H9 (cell line): ENCODE results near the gene DUSP6. TPM values are rescaled to one million over a fixed set of nuclear protein-coding genes. Genes with fewer than 3 reads are reported as not detected.

ENCODE experiments used
- DNase-seq: peaks from one replicate; pipeline ENCODE4 v3.0.0-alpha.2; 2017
- H2AFZ ChIP-seq: one replicate; pipeline ENCODE4 v1.6.1; 2013; ENCODE audit warnings: mild to moderate bottlenecking, low read length, control low read depth, moderate library complexity
- H2AK5ac ChIP-seq: 2 replicates; pipeline ENCODE4 v1.6.1; 2013; ENCODE audit warnings: low read length, control low read depth, mixed read lengths; ENCODE audit not compliant: insufficient read length
- H2BK120ac ChIP-seq: one replicate; pipeline ENCODE4 v1.6.1; 2013; ENCODE audit warnings: low read depth, mild to moderate bottlenecking, low read length, control low read depth, inconsistent platforms; ENCODE audit not compliant: poor library complexity, severe bottlenecking
- H2BK12ac ChIP-seq: 2 replicates; pipeline ENCODE4 v1.6.1; 2013; ENCODE audit warnings: low read length, control low read depth, mixed read lengths, low read depth; ENCODE audit not compliant: insufficient read length
- H2BK15ac ChIP-seq: 2 replicates; pipeline ENCODE4 v1.6.1; 2013; ENCODE audit warnings: low read depth, low read length, control low read depth
- H2BK20ac ChIP-seq: one replicate; pipeline ENCODE4 v1.6.1; 2013; ENCODE audit warnings: low read depth, mild to moderate bottlenecking, low read length, control low read depth, inconsistent platforms; ENCODE audit not compliant: poor library complexity, severe bottlenecking
- H2BK5ac ChIP-seq: 2 replicates; pipeline ENCODE4 v1.6.1; 2013; ENCODE audit warnings: low read length, control low read depth, mixed read lengths; ENCODE audit not compliant: insufficient read length
- H3K14ac ChIP-seq: 2 replicates; pipeline ENCODE4 v1.6.1; 2013; ENCODE audit warnings: low read length, control low read depth; ENCODE audit not compliant: insufficient read depth
- H3K18ac ChIP-seq: 2 replicates; pipeline ENCODE4 v1.6.1; 2013; ENCODE audit warnings: low read depth, mild to moderate bottlenecking, mixed read lengths, low read length, control low read depth; ENCODE audit not compliant: insufficient read length
- H3K23ac ChIP-seq: 2 replicates; pipeline ENCODE4 v1.6.1; 2013; ENCODE audit warnings: low read length, control low read depth, mixed read lengths, low read depth; ENCODE audit not compliant: insufficient read length
- H3K23me2 ChIP-seq: 2 replicates; pipeline ENCODE4 v1.6.1; 2013; ENCODE audit warnings: low read depth, mild to moderate bottlenecking, mixed read lengths, low read length, control low read depth; ENCODE audit not compliant: insufficient read length, poor library complexity, severe bottlenecking
- H3K27ac ChIP-seq: 2 replicates; pipeline ENCODE4 v1.5.1; 2013; ENCODE audit warnings: low read length, control low read depth, mixed read lengths, low read depth; ENCODE audit not compliant: insufficient read length
- H3K27me3 ChIP-seq: 2 replicates; pipeline ENCODE4 v1.6.1; 2013; ENCODE audit warnings: low read length, control low read depth, inconsistent platforms; ENCODE audit not compliant: insufficient read depth
- H3K4ac ChIP-seq: 2 replicates; pipeline ENCODE4 v1.6.1; 2013; ENCODE audit warnings: low read depth, mild to moderate bottlenecking, control low read depth, inconsistent platforms, low read length, moderate library complexity
- H3K4me1 ChIP-seq: 2 replicates; pipeline ENCODE4 v1.6.1; 2013; ENCODE audit warnings: low read length, control low read depth, inconsistent platforms; ENCODE audit not compliant: insufficient read depth
- H3K4me2 ChIP-seq: 2 replicates; pipeline ENCODE4 v1.6.1; 2013; ENCODE audit warnings: low read length, control low read depth, mixed read lengths; ENCODE audit not compliant: insufficient read length, insufficient read depth
- H3K56ac ChIP-seq: 2 replicates; pipeline ENCODE4 v1.6.1; 2013; ENCODE audit warnings: low read depth, mild to moderate bottlenecking, mixed read lengths, low read length, control low read depth; ENCODE audit not compliant: insufficient read length
- H3K79me1 ChIP-seq: 2 replicates; pipeline ENCODE4 v1.6.1; 2013; ENCODE audit warnings: low read depth, mild to moderate bottlenecking, moderate library complexity, low read length, control low read depth, inconsistent platforms; ENCODE audit not compliant: insufficient read depth, poor library complexity, severe bottlenecking
- H3K79me2 ChIP-seq: 2 replicates; pipeline ENCODE4 v1.6.1; 2013; ENCODE audit warnings: low read length, control low read depth, inconsistent platforms; ENCODE audit not compliant: insufficient read depth
- H3K9ac ChIP-seq: 2 replicates; pipeline ENCODE4 v1.6.1; 2013; ENCODE audit warnings: low read length, control low read depth, mixed read lengths; ENCODE audit not compliant: insufficient read length; ENCODE audit errors: extremely low read depth
- H3K9me3 ChIP-seq: one replicate; pipeline ENCODE4 v1.6.1; 2013; ENCODE audit warnings: low read depth, low read length, inconsistent platforms; ENCODE audit not compliant: control insufficient read depth
- H3T11ph ChIP-seq: one replicate; pipeline ENCODE4 v1.6.1; 2013; ENCODE audit warnings: mild to moderate bottlenecking, low read length, control low read depth, inconsistent platforms
- H4K20me1 ChIP-seq: one replicate; pipeline ENCODE4 v1.6.1; 2013; ENCODE audit not compliant: control insufficient read depth, insufficient read length, insufficient read depth
- H4K5ac ChIP-seq: 2 replicates; pipeline ENCODE4 v1.6.1; 2013; ENCODE audit warnings: low read depth, mild to moderate bottlenecking, mixed read lengths, low read length, control low read depth; ENCODE audit not compliant: insufficient read length
- H4K8ac ChIP-seq: replicated peaks from 2 replicates; pipeline ENCODE4 v1.6.1; 2013; ENCODE audit warnings: low read length, control low read depth, mixed read lengths, low read depth; ENCODE audit not compliant: insufficient read length
- H4K91ac ChIP-seq: 2 replicates; pipeline ENCODE4 v1.6.1; 2013; ENCODE audit warnings: low read depth, mild to moderate bottlenecking, moderate library complexity, mixed read lengths, low read length, control low read depth; ENCODE audit not compliant: insufficient read length
- H3K27ac Mint-ChIP-seq, 3 experiments: 2 replicates in 2 of 3; 3 replicates in 1 of 3; pipeline ENCODE4 v1.8.0; 2020 to 2021; ENCODE audit warnings: mixed read lengths in 3 of 3, mild to moderate bottlenecking in 1 of 3, moderate library complexity in 1 of 3
- H3K27me3 Mint-ChIP-seq: 2 replicates; pipeline ENCODE4 v1.8.0; 2021; ENCODE audit warnings: low read depth, mild to moderate bottlenecking, moderate library complexity, mixed read lengths
- H3K36me3 Mint-ChIP-seq, 3 experiments: 2 replicates in 2 of 3; 3 replicates in 1 of 3; pipeline ENCODE4 v1.8.0; 2020 to 2021; ENCODE audit warnings: low read depth in 3 of 3, mixed read lengths in 3 of 3; ENCODE audit not compliant: insufficient read depth in 1 of 3
- H3K4me1 Mint-ChIP-seq, 2 experiments: 2 replicates each; pipeline ENCODE4 v1.8.0; 2020; ENCODE audit warnings: mixed read lengths in 2 of 2
- H3K4me3 Mint-ChIP-seq, 2 experiments: 2 replicates in 1 of 2; 3 replicates in 1 of 2; pipeline ENCODE4 v1.8.0; 2020 to 2021; ENCODE audit warnings: mild to moderate bottlenecking in 2 of 2, mixed read lengths in 2 of 2, moderate library complexity in 1 of 2
- H3K9me3 Mint-ChIP-seq, 2 experiments: 2 replicates in 1 of 2; 3 replicates in 1 of 2; pipeline ENCODE4 v1.8.0; 2020; ENCODE audit warnings: mild to moderate bottlenecking in 2 of 2, mixed read lengths in 2 of 2, moderate library complexity in 1 of 2
- CTCF ChIP-seq: fragments of 200-600 bp; sonication (generic); conservative IDR thresholded peaks from 3 replicates; pipeline ENCODE4 v1.8.0; 2021; ENCODE audit warnings: antibody characterized with exemption, mild to moderate bottlenecking
- WGBS: extraction: QIAGEN DNeasy Blood & Tissue Kit; methylation state at CpG from one replicate; pipeline ENCODE4 v1.1.7; 2013; ENCODE audit warnings: missing lambda C conversion rate, low lambda C conversion rate, mixed read lengths; ENCODE audit not compliant: insufficient read length; ENCODE audit errors: extremely low coverage; 5-methylcytosine and 5-hydroxymethylcytosine counted together
- total RNA-seq: library from RNA; stranded (reverse); gene quantifications from 2 replicates; pipeline ENCODE4 v1.2.1, GENCODE V29; 2021

DUSP6 gene
- total RNA-seq, 1 experiment from 2014 or later = 35.3 TPM

- Histone ChIP-seq H2BK120ac (no peak overlapping the region), H2BK12ac (no peak overlapping the region), H4K20me1 (no peaks in the 10 kb centered on the region), H2BK15ac (no peak overlapping the region), H3K4me1 (peaks cover 11% of the 10 kb centered on the region; the same call in 1 of the 2 replicates), H3K9ac (no peak overlapping the region), H2AFZ (no peak overlapping the region), H3T11ph (no peak overlapping the region), H2BK20ac (no peak overlapping the region), H4K5ac (no peak overlapping the region), H3K14ac (no peak overlapping the region), H3K23ac (no peak overlapping the region), H3K18ac (no peak overlapping the region), H3K4ac (no peak overlapping the region), H3K27me3 (no peaks in the 10 kb centered on the region), H3K27ac (no peak overlapping the region), H3K56ac (no peak overlapping the region), H2BK5ac (no peak overlapping the region), H3K23me2 (no peaks in the 10 kb centered on the region), H3K4me2 (no peak overlapping the region), H3K9me3 (no peaks in the 10 kb centered on the region), H3K79me2 (no peaks in the 10 kb centered on the region), H4K8ac (no peak overlapping the region), H2AK5ac (no peak overlapping the region), H3K79me1 (no peaks in the 10 kb centered on the region), H4K91ac (no peak overlapping the region)
- no peak for DNase-seq
- no peak for TF ChIP-seq CTCF
- Mint-ChIP-seq H3K4me3 (peak overlapping the region in 1 of 2 experiments; percentile 24; a peak in 1 of 5 replicates), H3K27me3 (no peaks in the 10 kb centered on the region), H3K36me3 (no peaks in the 10 kb centered on the region; a peak in 1 of 7 replicates), H3K4me1 (peaks cover 29 to 31% of the 10 kb centered on the region in 2 experiments), H3K27ac (peak overlapping the region; percentile 48 to 70 (median 58); a peak in 6 of 7 replicates), H3K9me3 (no peaks in the 10 kb centered on the region)
- no CpG with 5 or more reads among the region's 6 CpGs for WGBS
Measured at GRCh38 chr12:89383235-89384049, 31.1 kb upstream of the DUSP6 start.
